Measurements from ENCODE around the gene PSPH. TPM values are rescaled to one million over a fixed set of nuclear protein-coding genes. Genes with fewer than 3 reads are reported as not detected.

PSPH gene
- total RNA-seq, 1 donor from 2014 or later = 11.7 TPM

Other genes starting within 250 kb of the PSPH start
- gene SEPTIN14, start 188.7 kb downstream of the PSPH start, total RNA-seq = not detected in 2 replicates
- gene ZNF713, start 164.0 kb downstream of the PSPH start, total RNA-seq = 0.85 and 1.1 TPM in 2 replicates
- gene MRPS17, start 99.6 kb downstream of the PSPH start, total RNA-seq = 16.1 and 17.2 TPM in 2 replicates
- 30.2 and 35.7 TPM in 2 replicates for gene NIPSNAP2, start 86.9 kb downstream of the PSPH start, total RNA-seq
- 147 and 154 TPM in 2 replicates for gene CCT6A, start 321 bp upstream of the PSPH start, total RNA-seq
- gene SUMF2, start 12.8 kb upstream of the PSPH start, total RNA-seq = 111 and 116 TPM in 2 replicates
- 1.5 and 2.0 TPM in 2 replicates for gene PHKG1, start 41.5 kb upstream of the PSPH start, total RNA-seq
- gene CHCHD2, start 55.0 kb upstream of the PSPH start, total RNA-seq = 473 and 479 TPM in 2 replicates
- gene NUPR2, start 65.0 kb upstream of the PSPH start, total RNA-seq = not detected in 2 replicates

Data from T-helper 1 cell treated with Interleukin-12 subunit alpha and Interleukin-12 subunit beta and Interleukin-4 antibody, amounts not matched to agents 30 ng/mL and 1 ng/mL, for 36 hours (primary cell).